Femur (tissue), 1 donor: ENCODE data around the gene TFF2.

Experiments used
- DNase-seq: peaks from one replicate; pipeline ENCODE4 v3.0.0-alpha.2; 2017

Gene TFF2

GRCh38 chr21:42302794-42303193, 48.0 kb downstream of the TFF2 start:
- DNase-seq: no peak

- no peak for DNase-seq
Measured at GRCh38 chr21:42302076-42302650, 48.6 kb downstream of the TFF2 start.

- no peak for DNase-seq
Measured at GRCh38 chr21:42301371-42302075, 49.3 kb downstream of the TFF2 start.

GRCh38 chr21:42300956-42301355, 49.8 kb downstream of the TFF2 start:
- no peak for DNase-seq

- DNase-seq: no peak
Measured at GRCh38 chr21:42300045-42300583, 50.7 kb downstream of the TFF2 start.

- no peak for DNase-seq
Measured at GRCh38 chr21:42299324-42300044, 51.3 kb downstream of the TFF2 start.

GRCh38 chr21:42298657-42299056, 52.1 kb downstream of the TFF2 start:
- no peak for DNase-seq

GRCh38 chr21:42298237-42298636, 52.6 kb downstream of the TFF2 start:
- DNase-seq: no peak

- DNase-seq: no peak
Measured at GRCh38 chr21:42297377-42297776, 53.4 kb downstream of the TFF2 start.

- DNase-seq: no peak
Measured at GRCh38 chr21:42296501-42296900, 54.3 kb downstream of the TFF2 start.
